ENCODE measurements around the gene RPH3AL.
A peak's percentile ranks its signal among the peaks of the same experiment; 100 is the strongest.
"Not testable (repeated sequence)": the region's sequence is repeated elsewhere in the genome, so short reads cannot be mapped to it uniquely, and the experiment has no call there.

The RPH3AL gene

DNA sequence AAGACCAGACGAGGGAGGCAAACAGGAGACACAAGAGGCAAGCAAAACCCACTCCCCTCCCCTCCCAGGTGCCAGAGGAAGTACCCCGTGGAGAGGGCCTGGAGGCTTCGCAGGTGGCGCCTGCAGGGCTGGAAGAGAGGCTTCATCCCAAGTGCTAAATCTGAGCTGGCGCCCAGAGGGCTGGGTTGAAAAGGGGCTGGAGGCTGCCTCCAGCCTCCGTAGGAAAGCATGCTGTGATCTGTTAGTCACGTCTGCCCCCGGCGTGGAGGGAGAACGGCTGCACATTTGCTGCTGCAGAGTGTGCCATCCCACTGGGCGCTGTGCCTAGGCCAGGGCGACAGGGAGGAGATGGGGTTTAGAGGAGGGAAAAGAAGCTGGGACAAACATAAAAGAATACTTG, 16.9 kb downstream of the RPH3AL start:
- DNase-seq = no peak

DNA sequence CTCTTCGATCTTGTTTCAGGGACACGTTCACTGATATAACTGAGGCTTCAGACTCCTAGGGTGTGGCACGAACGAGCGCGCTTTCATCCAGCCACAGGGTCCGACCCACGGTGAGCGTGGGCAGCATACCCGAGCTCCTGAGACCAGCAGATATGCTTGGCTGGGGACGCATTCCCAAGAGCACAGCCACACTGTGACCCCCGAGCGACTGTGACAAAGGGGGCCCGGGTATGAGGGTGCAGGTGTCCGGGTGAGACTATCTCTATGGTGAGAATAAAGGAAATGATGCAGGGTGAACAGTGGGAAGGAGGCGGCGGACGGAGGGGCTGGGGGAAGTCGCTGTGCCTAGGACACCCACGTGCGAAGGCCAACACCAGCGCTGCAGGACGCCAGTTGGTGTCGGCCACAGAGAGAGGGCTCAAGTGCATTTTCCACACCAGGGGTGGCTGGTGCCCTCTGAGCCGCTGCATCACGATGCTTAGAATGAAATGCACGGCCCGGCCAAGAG, 17.6 kb downstream of the RPH3AL start:
- no peak for DNase-seq

DNA sequence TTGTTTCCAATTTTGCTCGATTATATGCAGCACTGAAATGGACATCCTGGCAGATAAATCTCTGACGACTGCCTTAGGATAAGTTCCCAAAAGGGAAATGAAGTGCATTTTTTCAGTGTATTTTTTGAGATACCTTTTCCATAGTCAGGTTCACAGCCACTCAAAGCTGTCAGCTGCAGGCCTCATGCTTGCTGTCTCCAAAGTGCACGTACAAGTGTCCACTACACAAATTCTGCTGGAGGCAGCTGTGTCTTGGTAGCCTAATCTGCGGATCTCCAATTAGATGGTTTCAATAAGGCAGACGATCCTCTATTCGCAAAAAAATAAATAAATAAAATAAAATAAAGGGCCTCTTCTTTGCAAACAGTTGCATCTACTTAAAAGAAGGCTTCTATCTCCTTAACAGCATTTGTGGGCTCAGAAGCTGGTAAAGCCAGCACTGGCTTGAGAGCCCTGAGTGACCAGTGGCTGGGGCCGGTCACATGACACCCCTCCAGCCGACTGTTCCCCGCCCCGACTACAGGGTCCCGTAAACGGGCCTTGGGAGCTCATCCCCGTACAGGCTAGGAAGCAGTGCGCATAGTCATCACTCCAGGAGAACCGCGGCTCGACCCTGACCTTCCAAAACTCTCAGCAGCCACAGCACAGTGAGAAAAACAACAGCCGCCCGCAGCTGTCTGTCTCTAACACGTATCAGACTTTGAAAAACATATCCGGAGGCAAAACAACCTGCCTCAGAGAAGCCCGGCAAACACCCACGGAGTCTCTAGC, 18.8 kb downstream of the RPH3AL start:
- peak; percentile 75 for DNase-seq

GRCh38 chr17:332558-333322, 19.9 kb downstream of the RPH3AL start:
- DNase-seq = no peak

- no peak for DNase-seq
These were observed 20.6 kb downstream of the RPH3AL start for GRCh38 chr17:332023-332422.

GRCh38 chr17:330993-331701, 21.5 kb downstream of the RPH3AL start:
- DNase-seq = no peak

GRCh38 chr17:329784-330420, 22.7 kb downstream of the RPH3AL start:
- no peak for DNase-seq

DNA sequence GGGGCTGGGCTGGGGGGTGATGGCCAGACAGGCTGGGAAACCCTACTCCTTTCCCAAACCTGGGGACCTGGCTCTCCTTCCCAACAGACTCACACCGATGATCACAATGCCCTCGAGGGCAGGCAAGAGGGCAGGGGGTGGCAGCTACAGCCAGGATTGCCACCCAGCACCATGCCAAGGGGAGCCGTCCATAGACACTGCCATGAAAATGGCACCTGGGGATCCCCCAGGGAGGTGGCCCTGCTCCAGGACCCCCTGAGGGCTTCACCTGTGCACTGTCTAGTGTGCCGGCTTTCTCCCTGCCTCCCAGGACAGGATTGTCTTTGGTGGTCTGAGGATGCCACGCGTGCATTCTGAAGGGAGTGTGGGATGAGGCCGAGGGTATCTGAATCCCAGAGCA, 24.6 kb downstream of the RPH3AL start:
- DNase-seq = no peak

- no peak for DNase-seq
These were observed 25.3 kb downstream of the RPH3AL start for GRCh38 chr17:327296-327695.

DNA sequence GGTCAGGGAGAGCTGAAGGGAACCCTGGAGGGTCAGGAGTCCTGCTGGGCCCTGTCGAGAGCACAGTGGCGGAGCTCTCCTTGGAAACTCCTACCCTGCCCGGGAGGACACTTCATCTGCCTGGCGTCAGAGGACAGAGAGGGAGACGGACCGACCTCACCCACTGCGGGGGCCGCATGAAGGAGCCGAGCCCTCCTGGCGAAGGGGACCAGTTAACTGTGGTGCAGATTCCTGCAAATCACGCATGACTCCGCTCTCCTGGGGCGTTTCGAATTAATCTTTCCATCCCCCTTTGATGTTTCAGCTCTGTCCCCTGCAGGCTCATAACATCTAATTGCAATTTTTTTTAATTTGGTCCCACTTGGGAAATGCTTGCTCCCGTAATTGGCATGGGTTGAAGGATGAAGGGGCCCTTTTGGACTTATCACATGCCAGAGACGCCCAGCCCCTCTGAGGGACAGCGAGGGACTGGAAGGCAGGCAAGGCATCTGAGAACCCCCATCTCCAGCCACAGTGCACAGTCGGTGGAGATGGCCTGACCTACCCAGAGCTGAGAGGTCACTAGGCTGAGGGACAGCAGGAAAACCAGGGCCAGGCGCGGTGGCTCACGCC, 26.5 kb downstream of the RPH3AL start:
- no peak for DNase-seq

- no peak for DNase-seq
These were observed 27.2 kb downstream of the RPH3AL start for GRCh38 chr17:325270-326009.

DNA sequence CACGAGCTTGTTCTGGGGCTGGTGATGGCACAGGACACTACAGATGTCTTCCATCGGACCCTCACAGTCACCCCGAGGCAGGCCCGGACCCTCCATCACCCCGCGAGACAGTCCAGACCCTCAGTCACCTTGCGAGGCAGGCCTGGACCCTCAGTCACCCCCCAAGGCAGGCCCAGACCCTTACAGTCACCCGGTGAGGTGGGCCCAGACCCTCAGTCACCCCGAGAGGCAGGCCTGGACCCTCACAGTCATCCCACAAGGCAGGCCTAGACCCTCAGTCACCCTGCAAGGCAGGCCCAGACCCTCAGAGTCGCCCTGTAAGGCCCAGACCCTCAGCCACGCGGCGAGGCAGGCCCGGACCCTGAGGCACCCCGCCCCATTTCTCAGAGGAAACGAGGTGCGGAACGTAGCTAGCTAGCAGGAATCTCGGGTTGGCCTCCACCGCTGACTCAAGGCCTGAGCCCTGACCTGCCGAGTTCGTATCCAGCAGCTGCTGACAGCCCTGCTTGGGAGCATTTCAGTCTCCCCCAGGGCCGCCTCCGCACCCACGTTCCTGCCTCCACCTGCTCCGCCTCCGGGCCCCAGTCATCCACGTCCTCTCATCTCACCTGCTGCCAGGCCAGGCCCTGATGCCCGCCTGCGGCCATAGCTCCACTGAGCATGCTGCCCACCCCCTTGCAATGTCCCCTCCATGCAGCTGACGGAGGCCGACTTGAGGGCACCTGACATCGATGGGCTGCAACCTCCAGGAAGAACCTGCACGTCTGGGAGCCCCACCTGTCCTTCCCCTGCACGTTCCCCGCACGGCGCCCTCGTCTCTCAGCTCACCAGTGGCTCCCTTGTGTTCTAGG, 28.7 kb downstream of the RPH3AL start:
- DNase-seq = no peak

DNA sequence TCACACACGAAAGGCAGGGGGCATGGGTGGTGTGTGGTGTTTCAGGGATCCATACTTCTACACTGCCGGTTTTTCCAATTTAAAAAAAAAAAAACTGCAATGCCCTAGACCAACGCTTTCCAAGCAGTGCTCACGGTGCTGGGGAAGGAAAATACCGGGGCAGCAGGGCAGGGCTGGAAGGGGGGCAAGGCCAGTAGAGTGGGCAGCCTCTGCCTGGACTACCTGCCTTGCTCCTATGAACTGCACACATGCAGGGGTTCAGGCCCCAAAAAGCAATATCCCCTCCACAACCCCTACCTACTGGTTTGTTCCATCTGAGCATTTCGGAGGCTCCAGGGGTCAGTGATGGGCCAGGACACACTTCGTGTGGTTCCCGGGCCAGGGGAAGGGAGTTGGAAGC, 29.4 kb downstream of the RPH3AL start:
- DNase-seq = no peak

GRCh38 chr17:322006-322780, 30.4 kb downstream of the RPH3AL start:
- DNase-seq = peak; percentile 54

GRCh38 chr17:321386-321941, 31.1 kb downstream of the RPH3AL start:
- no peak for DNase-seq

GRCh38 chr17:320809-321385, 31.7 kb downstream of the RPH3AL start:
- DNase-seq = peak; percentile 75

- peak; percentile 6 for DNase-seq
These were observed 32.5 kb downstream of the RPH3AL start for GRCh38 chr17:320139-320538.

DNA sequence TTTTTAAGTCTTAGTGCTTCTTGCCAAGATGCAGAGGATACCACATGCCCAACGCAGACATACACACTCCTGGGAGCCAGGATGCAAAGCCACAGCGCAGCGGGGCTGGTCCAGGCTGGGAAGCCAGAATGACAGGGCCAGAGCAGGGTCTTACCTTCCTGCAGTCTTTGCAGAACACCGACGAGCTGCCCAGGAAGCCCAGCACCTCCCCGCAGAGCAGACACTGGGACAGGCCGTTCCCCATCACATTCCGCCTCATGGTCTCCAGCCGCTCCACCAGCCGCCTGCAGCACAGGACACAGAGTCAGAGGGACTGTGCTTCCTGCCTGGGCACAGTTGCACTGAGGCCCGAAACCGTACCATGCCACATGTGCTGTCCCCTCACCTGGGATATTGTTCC, 33.3 kb downstream of the RPH3AL start:
- no peak for DNase-seq

DNA sequence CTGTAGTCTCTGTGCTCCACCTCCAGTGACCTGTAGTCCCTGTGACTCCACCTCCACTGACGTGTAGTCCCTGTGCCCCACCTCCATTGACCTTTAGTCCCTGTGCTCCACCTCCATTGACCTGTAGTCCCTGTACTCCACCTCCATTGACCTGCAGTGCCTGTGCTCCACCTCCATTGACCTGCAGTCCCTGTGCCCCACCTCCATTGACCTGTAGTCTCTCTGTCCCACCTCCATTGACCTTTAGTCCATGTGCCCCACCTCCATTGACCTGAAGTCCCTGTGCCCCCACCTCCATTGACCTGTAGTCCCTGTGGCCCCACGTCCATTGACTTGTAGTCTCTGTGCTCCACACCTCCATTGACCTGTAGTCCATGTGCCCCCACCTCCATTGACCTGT, 35.5 kb downstream of the RPH3AL start:
- DNase-seq = not testable (repeated sequence)

All from retina (tissue), 1 donor.